Suprapubic skin (tissue), 4 donors: ENCODE results near the gene LMBRD1.
"Not testable (repeated sequence)": the region's sequence is repeated elsewhere in the genome, so short reads cannot be mapped to it uniquely, and the experiment has no call there.

Experiments used
- CTCF ChIP-seq, 2 donors: fragments of 200-600 bp in 1 of 2; fragments of 450-650 bp in 1 of 2; sonication (generic) in 1 of 2; IDR thresholded peaks; one replicate each; pipeline ENCODE4 v1.5.1; 2016 to 2019; ENCODE audit warnings: antibody characterized with exemption in 2 of 2, mild to moderate bottlenecking in 1 of 2, moderate library complexity in 1 of 2
- POLR2A ChIP-seq, 2 donors: fragments of 450-650 bp; IDR thresholded peaks; one replicate each; pipeline ENCODE4 v1.6.1; 2017; ENCODE audit warnings: antibody characterized with exemption in 2 of 2, mild to moderate bottlenecking in 2 of 2, moderate library complexity in 2 of 2
- POLR2AphosphoS5 ChIP-seq, 3 donors: sonication (generic); formaldehyde crosslinking; IDR thresholded peaks; one replicate each; pipeline ENCODE4 v1.6.1; 2017; ENCODE audit warnings: antibody characterized with exemption in 3 of 3

- TF ChIP-seq CTCF, POLR2AphosphoS5, POLR2A (IDR thresholded peaks at IDR 0.05): not testable (repeated sequence)
These were observed 130.0 kb downstream of the LMBRD1 start for GRCh38 chr6:69666779-69667178.
